Caco-2 (cell line): Measurements from ENCODE around the gene SLC17A5. TPM values are rescaled to one million over a fixed set of nuclear protein-coding genes. Genes with fewer than 3 reads are reported as not detected.

Experiments used
- BruUV-seq: library from RNA; stranded (reverse); fragments of 400-500 nt; replicated peaks from 2 replicates; lab custom pipeline; 2021; lab: Mats Ljungman, UMichigan
- CTCF ChIA-PET: fragments of 300-600 bp; sonication (Branson Sonifier 250); formaldehyde crosslinking; loops from one replicate; lab custom pipeline; 2022; ENCODE audit warnings: antibody characterized with exemption; lab: Charles Lee
- POLR2A ChIA-PET: fragments of 300-600 bp; sonication (Branson Sonifier 250); formaldehyde crosslinking; loops from one replicate; lab custom pipeline; 2022; ENCODE audit warnings: antibody characterized with exemption; lab: Charles Lee
- DNase-seq, 2 experiments: peaks; one replicate each; pipeline versions ENCODE4 v3.0.0 to v3.0.0-alpha.2; 2020 to 2022
- H3K27me3 ChIP-seq: replicated peaks from 2 replicates; pipeline ENCODE4 v1.6.0; 2011; ENCODE audit warnings: low read length; ENCODE audit not compliant: control insufficient read depth, insufficient read depth
- H3K36me3 ChIP-seq: 2 replicates; pipeline ENCODE4 v1.5.1; 2011; ENCODE audit warnings: low read length; ENCODE audit not compliant: control insufficient read depth, insufficient read depth
- H3K4me1 ChIP-seq: fragments of 250-450 bp; sonication (Bioruptor Pico); 2 replicates; pipeline ENCODE4 v1.5.1; 2020; ENCODE audit warnings: mild to moderate bottlenecking
- H3K4me3 ChIP-seq: 2 replicates; pipeline ENCODE4 v1.5.1; 2011; ENCODE audit warnings: low read depth, mild to moderate bottlenecking, control low read depth, low read length
- H3K9me3 ChIP-seq: fragments of 250-450 bp; sonication (Bioruptor Pico); 2 replicates; pipeline ENCODE4 v1.5.1; 2020; ENCODE audit warnings: mild to moderate bottlenecking, moderate library complexity
- H3K27ac Mint-ChIP-seq: one replicate; pipeline ENCODE4 v1.8.0; 2022; ENCODE audit warnings: mixed read lengths; ENCODE audit not compliant: unreplicated experiment
- H3K27me3 Mint-ChIP-seq: one replicate; pipeline ENCODE4 v1.8.0; 2022; ENCODE audit warnings: mixed read lengths; ENCODE audit not compliant: insufficient read depth, unreplicated experiment
- H3K36me3 Mint-ChIP-seq: one replicate; pipeline ENCODE4 v1.8.0; 2022; ENCODE audit warnings: mild to moderate bottlenecking, mixed read lengths; ENCODE audit not compliant: insufficient read depth, unreplicated experiment
- H3K4me1 Mint-ChIP-seq: one replicate; pipeline ENCODE4 v1.8.0; 2022; ENCODE audit warnings: low read depth, mixed read lengths; ENCODE audit not compliant: unreplicated experiment
- H3K4me3 Mint-ChIP-seq: one replicate; pipeline ENCODE4 v1.8.0; 2022; ENCODE audit warnings: mild to moderate bottlenecking, moderate library complexity, mixed read lengths; ENCODE audit not compliant: unreplicated experiment
- H3K9me3 Mint-ChIP-seq: one replicate; pipeline ENCODE4 v1.8.0; 2022; ENCODE audit warnings: mixed read lengths; ENCODE audit not compliant: unreplicated experiment
- intact Hi-C: fragments of 100-400 bp; cut with micrococcal nuclease; formaldehyde crosslinking; loops from one replicate; pipeline ENCODE4 v1.10.0; 2022; ENCODE audit not compliant: unreplicated experiment
- total RNA-seq: library from RNA; stranded (reverse); gene quantifications from 2 replicates; pipeline ENCODE4 v1.2.3, GENCODE V29; 2022
- TF ChIP-seq, protein P1 (sequence below), 2 experiments: fragments of 200-600 bp in 1 of 2; IDR thresholded peaks; 1 replicate in 1 of 2; 2 replicates in 1 of 2; pipeline versions ENCODE4 v1.5.1 to v1.8.0; 2011 to 2022; ENCODE audit warnings: antibody characterized with exemption in 1 of 2, control low read depth in 1 of 2, inconsistent platforms in 1 of 2, low read depth in 1 of 2, low read length in 1 of 2, mild to moderate bottlenecking in 1 of 2, moderate library complexity in 1 of 2; ENCODE audit not compliant: insufficient read depth in 1 of 2, severe bottlenecking in 1 of 2, unreplicated experiment in 1 of 2

The SLC17A5 gene
- total RNA-seq, 1 experiment from 2014 or later = 13.0 TPM

DNA sequence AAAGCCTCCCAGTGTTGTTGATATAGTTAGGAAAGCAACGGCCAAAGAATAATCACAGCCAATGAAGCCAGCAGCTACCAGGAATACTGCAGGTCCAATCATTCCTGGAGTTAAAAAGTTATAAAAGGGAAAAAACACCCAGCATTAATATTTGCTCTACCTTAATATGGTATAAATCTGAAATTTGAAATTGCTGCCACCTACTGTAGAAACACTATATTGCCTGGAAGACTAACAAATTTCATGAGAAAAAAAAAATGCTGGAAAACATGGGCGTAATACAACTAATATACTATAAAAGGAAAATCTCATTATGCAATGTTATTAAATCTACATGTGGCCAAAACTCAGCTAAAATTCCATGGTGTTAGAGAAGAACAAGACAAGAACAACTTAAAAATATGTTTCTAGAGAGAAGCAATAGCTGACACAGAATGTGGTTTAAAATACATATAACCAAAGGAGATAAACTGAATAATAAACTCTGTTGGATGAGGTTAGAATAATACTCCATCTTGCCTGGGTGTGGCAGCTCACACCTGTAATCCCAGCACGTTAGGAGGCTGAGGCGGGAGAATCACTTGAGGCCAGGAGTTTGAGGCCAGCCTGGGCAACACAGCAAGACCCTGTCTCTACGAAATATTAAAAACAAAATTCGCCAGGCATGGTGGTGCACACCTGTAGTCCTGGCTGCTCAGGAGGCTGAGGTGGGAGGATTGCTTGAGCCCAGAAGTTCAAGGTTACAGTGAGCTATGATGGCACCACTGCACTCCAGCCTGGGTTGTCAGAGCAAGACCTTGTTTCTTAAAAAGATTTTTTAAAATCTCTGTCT lies 43.1 kb downstream of the SLC17A5 start:
- H3K27ac Mint-ChIP-seq = no peak overlapping the region
- H3K36me3 Mint-ChIP-seq = no peaks in the 10 kb centered on the region
- Histone ChIP-seq H3K9me3 (no peaks in the 10 kb centered on the region), H3K27me3 (no peaks in the 10 kb centered on the region), H3K36me3 (no peaks in the 10 kb centered on the region), H3K4me3 (no peak overlapping the region), H3K4me1 (no peaks in the 10 kb centered on the region)
- intact Hi-C loops = loop anchor here (1.0 to 2.0 kb wide), 3 partner anchors 30 to 95 kb away; partner anchors contain the start of gene EEF1A1
- H3K9me3 Mint-ChIP-seq = no peaks in the 10 kb centered on the region
- no peaks in the 10 kb centered on the region for H3K4me1 Mint-ChIP-seq
- DNase-seq = peak in 1 of 2 experiments; percentile 53
- H3K4me3 Mint-ChIP-seq = no peak overlapping the region
- BruUV-seq = no TSS peak
- TF ChIP-seq, protein P1, sequence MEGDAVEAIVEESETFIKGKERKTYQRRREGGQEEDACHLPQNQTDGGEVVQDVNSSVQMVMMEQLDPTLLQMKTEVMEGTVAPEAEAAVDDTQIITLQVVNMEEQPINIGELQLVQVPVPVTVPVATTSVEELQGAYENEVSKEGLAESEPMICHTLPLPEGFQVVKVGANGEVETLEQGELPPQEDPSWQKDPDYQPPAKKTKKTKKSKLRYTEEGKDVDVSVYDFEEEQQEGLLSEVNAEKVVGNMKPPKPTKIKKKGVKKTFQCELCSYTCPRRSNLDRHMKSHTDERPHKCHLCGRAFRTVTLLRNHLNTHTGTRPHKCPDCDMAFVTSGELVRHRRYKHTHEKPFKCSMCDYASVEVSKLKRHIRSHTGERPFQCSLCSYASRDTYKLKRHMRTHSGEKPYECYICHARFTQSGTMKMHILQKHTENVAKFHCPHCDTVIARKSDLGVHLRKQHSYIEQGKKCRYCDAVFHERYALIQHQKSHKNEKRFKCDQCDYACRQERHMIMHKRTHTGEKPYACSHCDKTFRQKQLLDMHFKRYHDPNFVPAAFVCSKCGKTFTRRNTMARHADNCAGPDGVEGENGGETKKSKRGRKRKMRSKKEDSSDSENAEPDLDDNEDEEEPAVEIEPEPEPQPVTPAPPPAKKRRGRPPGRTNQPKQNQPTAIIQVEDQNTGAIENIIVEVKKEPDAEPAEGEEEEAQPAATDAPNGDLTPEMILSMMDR (IDR thresholded peaks at IDR 0.05; ENCODE audit: insufficient read depth in 1 of 2, low read depth in 1 of 2, low read length in 1 of 2, severe bottlenecking in 1 of 2, unreplicated experiment in 1 of 2) = peak; percentile 42 to 58
- ChIA-PET CTCF (no interaction called here), POLR2A (interaction anchor here (0.5 to 1.7 kb wide), 4 partner anchors 26 to 95 kb away, joined by 3 to 6 read pairs (median 4); partner anchors contain the start of gene EEF1A1)
- H3K27me3 Mint-ChIP-seq = no peaks in the 10 kb centered on the region

- intact Hi-C loops = no loop called here
- Histone ChIP-seq H3K4me1 (no peaks in the 10 kb centered on the region), H3K4me3 (no peak overlapping the region), H3K27me3 (no peaks in the 10 kb centered on the region), H3K36me3 (no peaks in the 10 kb centered on the region), H3K9me3 (no peaks in the 10 kb centered on the region)
- Mint-ChIP-seq H3K27ac (peak overlapping the region; percentile 15), H3K36me3 (no peaks in the 10 kb centered on the region), H3K27me3 (no peaks in the 10 kb centered on the region), H3K4me1 (no peaks in the 10 kb centered on the region), H3K4me3 (no peak overlapping the region), H3K9me3 (no peaks in the 10 kb centered on the region)
- ChIA-PET POLR2A (no interaction called here), CTCF (no interaction called here)
- no TSS peak for BruUV-seq
- DNase-seq = no peak
- TF ChIP-seq, protein P1 (IDR thresholded peaks at IDR 0.05; ENCODE audit: insufficient read depth in 1 of 2, low read depth in 1 of 2, low read length in 1 of 2, severe bottlenecking in 1 of 2, unreplicated experiment in 1 of 2) = no peak
Measured at GRCh38 chr6:73608761-73609160, 45.0 kb downstream of the SLC17A5 start.

GRCh38 chr6:73606428-73606827 lies 47.4 kb downstream of the SLC17A5 start:
- no peaks in the 10 kb centered on the region for H3K27me3 Mint-ChIP-seq
- TF ChIP-seq, protein P1 (IDR thresholded peaks at IDR 0.05; ENCODE audit: insufficient read depth in 1 of 2, low read depth in 1 of 2, low read length in 1 of 2, severe bottlenecking in 1 of 2, unreplicated experiment in 1 of 2) = peak; percentile 11 to 24
- H3K27ac Mint-ChIP-seq = no peak overlapping the region
- no TSS peak for BruUV-seq
- CTCF ChIA-PET = interaction anchor here (1.1 to 1.3 kb wide), 2 partner anchors 91 to 92 kb away, joined by 3 to 7 read pairs; no protein-coding TSS in a partner anchor
- no peaks in the 10 kb centered on the region for H3K9me3 Mint-ChIP-seq
- POLR2A ChIA-PET = interaction anchor here (0.5 to 1.1 kb wide), 2 partner anchors 9 to 84 kb away, joined by 3 to 4 read pairs; no protein-coding TSS in a partner anchor
- intact Hi-C loops = loop anchor here (1.0 kb wide), 1 partner anchor 91 kb away; no protein-coding TSS in a partner anchor
- peak in 1 of 2 experiments; percentile 10 for DNase-seq
- H3K4me3 Mint-ChIP-seq = no peak overlapping the region
- Histone ChIP-seq H3K36me3 (no peaks in the 10 kb centered on the region), H3K4me1 (no peaks in the 10 kb centered on the region), H3K9me3 (no peaks in the 10 kb centered on the region), H3K27me3 (no peaks in the 10 kb centered on the region), H3K4me3 (no peak overlapping the region)
- no peaks in the 10 kb centered on the region for H3K36me3 Mint-ChIP-seq
- no peaks in the 10 kb centered on the region for H3K4me1 Mint-ChIP-seq
